Hematopoietic multipotent progenitor cell treated with erythropoietin and hydrocortisone succinate and interleukin-3 and kit ligand, for 15 days (in vitro differentiated cells): Measurements from ENCODE around the gene THBS3.
A peak's percentile ranks its signal among the peaks of the same experiment; 100 is the strongest.
"Not testable (repeated sequence)": the region's sequence is repeated elsewhere in the genome, so short reads cannot be mapped to it uniquely, and the experiment has no call there.

Source experiments
- DNase-seq: peaks from one replicate; pipeline ENCODE4 v3.0.0-alpha.2; 2015; ENCODE audit warnings: low spot score

The THBS3 gene

GRCh38 chr1:155207806-155208540 is at the start of gene THBS3:
TSS of gene THBS3 (minus strand) at chr1:155207897. CDS start at chr1:155207876, 21 bp downstream.
- no peak for DNase-seq

- DNase-seq = no peak
Observed at GRCh38 chr1:155256058-155256852, 48.6 kb upstream of the THBS3 start.

GRCh38 chr1:155255243-155256007 is 47.7 kb upstream of the THBS3 start, which contains the start of gene ENTREP3:
TSS of gene ENTREP3 (minus strand) at chr1:155255483. CDS start at chr1:155254877, 606 bp downstream.
- peak; percentile 54 for DNase-seq

- no peak for DNase-seq
Observed at GRCh38 chr1:155254714-155255242, 47.1 kb upstream of the THBS3 start.

GRCh38 chr1:155254228-155254713 is 46.6 kb upstream of the THBS3 start:
- DNase-seq = no peak

- no peak for DNase-seq
Observed at GRCh38 chr1:155253797-155254196, 46.1 kb upstream of the THBS3 start.

GRCh38 chr1:155253208-155253607 is 45.5 kb upstream of the THBS3 start:
- no peak for DNase-seq

GRCh38 chr1:155251566-155251965 is 43.9 kb upstream of the THBS3 start:
- DNase-seq = no peak

GRCh38 chr1:155250633-155251449 is 43.1 kb upstream of the THBS3 start:
- peak; percentile 94 for DNase-seq

- DNase-seq = no peak
Observed at GRCh38 chr1:155250246-155250632, 42.5 kb upstream of the THBS3 start.

GRCh38 chr1:155247667-155248553 is 40.2 kb upstream of the THBS3 start:
- peak; percentile 57 for DNase-seq

GRCh38 chr1:155246796-155247195 is 39.1 kb upstream of the THBS3 start:
- DNase-seq = not testable (repeated sequence)

GRCh38 chr1:155245163-155245524 is 37.4 kb upstream of the THBS3 start:
- DNase-seq = no peak

- peak; percentile 94 for DNase-seq
Observed at GRCh38 chr1:155244368-155245162, 36.9 kb upstream of the THBS3 start.

- no peak for DNase-seq
Observed at GRCh38 chr1:155242805-155243358, 35.2 kb upstream of the THBS3 start.

- DNase-seq = no peak
Observed at GRCh38 chr1:155241841-155242264, 34.2 kb upstream of the THBS3 start.

GRCh38 chr1:155241069-155241679 is 33.5 kb upstream of the THBS3 start:
- peak; percentile 75 for DNase-seq

GRCh38 chr1:155236451-155236850 is 28.8 kb upstream of the THBS3 start:
- no peak for DNase-seq
